ENCODE results near the gene PLCB3.

The PLCB3 gene

DNA sequence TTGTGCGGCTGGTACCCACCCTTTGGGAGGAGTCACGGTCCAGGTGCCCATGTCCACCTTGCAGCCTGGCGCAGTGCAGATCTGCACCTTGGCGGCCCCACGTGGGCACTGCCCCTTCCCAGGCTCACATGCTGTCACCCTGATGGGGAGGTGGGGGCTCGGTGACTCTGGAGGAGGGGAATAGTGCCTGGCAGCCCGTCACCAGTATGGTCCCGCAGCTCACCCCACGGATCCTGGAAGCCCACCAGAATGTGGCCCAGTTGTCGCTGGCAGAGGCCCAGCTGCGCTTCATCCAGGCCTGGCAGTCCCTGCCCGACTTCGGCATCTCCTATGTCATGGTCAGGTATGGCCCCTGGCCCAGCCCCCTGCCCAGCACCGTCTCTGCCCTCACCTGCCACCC is 30.5 kb upstream of the PLCB3 start:
- DNase-seq (ENCODE audit: low read depth in 2 of 2) = no peak

DNA sequence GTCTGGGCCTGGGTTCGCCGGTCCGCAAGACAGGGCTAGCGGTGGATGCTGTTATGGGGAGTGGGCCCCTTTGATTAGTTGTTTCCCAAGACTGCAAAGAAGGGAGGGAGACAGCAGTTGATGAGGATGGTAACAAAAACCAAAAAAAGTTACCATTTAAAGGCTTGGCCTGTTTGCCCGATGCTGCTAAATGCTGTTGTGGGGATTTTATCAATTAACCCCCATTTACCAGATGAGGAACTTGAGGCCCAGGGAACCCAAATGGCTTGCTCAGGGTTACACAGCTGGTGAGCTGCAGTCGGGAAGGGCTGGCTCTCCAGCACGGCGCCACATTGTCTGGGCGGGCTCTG is 28.7 kb upstream of the PLCB3 start:
- no peak for DNase-seq (ENCODE audit: low read depth in 2 of 2)

DNA sequence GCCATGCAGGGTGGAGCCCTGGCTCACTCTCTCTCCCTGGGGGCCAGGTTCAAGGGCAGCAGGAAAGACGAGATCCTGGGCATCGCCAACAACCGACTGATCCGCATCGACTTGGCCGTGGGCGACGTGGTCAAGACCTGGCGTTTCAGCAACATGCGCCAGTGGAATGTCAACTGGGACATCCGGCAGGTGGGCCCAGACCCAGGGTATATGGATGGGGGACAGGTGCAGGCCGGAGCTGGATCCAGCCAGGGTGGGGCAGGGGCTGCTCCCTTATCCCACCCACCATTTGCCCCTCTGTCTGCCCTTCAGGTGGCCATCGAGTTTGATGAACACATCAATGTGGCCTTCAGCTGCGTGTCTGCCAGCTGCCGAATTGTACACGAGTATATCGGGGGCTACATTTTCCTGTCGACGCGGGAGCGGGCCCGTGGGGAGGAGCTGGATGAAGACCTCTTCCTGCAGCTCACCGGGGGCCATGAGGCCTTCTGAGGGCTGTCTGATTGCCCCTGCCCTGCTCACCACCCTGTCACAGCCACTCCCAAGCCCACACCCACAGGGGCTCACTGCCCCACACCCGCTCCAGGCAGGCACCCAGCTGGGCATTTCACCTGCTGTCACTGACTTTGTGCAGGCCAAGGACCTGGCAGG is 28.2 kb upstream of the PLCB3 start:
- DNase-seq (ENCODE audit: low read depth in 2 of 2) = no peak

DNA sequence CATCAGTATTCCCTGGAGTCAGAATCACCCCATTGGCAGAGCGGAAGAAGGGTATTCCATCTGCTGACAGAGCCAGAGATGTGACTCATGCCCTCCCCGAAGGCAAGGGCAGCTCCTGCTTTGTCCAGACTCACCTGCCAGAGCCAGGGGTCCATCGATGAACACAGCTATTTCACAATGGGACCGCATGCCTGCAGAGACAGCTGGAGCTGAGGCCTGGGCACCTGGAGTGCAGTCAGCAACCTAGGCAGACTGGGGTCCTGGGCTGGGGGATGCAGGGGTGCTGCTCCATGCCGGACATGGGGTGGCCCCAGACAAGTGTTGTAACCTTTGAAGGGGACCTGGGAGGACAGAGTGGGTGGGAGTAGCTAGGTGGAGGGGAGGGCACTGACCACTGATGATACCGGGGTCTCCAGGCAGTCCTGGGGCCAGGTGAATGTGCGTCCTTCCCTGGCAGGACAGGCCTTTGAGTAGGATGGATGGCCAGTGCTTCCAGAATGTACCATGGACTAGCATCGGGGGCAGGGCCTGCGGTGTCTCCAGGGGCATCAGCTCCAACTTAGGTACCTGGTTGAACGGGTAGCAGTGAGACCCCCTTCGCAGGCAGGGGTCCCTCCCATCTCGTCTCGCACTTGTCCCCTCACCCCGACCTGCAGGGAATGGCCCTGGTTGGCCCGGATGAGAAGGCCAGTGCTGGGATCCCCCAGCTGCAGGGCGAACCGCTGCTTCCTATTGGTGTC is 27.0 kb upstream of the PLCB3 start:
- no peak for DNase-seq (ENCODE audit: low read depth in 2 of 2)

DNA sequence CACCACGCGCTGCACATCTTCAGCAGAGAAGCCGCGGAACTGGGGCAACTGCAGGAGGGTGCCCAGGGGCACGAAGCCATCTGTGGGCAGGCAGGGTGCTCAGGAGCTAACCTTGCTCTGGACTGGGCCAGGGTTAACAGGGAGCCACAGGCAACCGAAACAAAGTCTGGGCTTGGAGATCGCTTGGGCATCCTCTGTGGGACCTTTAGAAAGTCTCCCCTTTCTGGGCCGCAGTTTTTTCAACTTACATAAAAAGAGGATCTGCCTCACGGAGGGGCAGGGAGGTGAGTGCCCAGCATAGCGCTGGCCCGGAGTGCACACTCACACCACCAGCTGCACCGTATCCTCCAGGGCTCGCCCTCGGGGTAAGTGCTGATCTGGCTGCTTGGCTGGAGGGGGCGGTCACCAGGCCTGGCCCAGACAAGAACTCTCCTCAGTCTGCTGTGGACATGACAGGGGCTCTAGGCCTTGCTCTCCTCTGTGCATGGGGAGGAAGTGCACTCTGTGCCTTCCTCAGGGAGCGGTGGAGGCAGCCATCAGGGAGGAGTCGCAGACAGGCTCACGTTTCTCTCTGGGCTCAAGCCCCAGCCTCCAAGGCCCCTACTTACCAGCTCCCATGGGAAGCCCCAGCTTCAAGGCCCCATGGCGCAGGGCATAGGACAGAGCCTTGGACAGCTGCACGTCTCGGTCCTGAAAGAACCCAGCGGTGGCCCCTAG is 26.3 kb upstream of the PLCB3 start:
- DNase-seq (ENCODE audit: low read depth in 2 of 2) = no peak

DNA sequence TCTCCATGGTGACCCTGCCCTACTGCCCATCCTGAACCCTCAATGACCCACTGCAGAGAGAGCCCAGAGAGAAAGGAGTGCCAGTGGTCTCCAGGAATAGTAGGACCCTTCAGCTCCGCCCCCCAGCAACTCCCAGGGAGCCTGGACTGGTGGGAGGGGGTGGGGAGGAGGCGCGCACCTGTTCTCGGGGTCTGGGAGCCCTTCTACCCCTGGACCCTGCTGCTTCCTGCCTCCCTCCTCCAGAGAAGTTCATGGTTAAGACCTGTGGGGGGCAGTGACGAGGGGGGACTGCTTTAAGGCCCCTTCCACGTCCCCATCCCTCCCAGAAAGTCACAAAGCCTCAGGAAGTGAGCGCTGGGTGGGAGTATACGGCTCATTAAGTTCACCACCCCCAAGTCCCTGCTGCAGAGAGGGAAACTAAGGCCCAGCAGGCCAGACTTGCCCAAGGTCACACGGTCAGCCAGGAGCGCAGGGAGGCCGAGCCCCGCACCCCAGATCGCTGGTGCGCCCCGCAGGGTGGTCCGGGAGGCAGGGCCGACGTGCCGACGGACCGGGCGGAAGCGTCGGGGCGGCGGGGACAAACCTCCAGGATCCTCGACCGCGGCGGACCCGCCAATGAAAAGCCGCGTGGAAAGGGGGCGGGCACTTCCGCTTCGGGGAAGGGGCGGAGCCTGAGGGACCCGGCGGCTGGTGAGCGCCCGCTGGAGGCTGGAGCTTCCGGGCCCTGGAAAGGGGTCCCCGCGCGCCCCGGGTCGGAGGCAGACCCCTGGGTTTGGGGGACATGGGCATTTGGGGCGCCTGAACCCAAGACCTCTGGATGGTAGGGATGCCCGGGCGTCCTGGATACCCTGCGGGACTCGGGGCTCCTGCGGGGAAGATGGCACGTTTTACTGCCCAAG is 25.5 kb upstream of the PLCB3 start, which contains the start of the genes NUDT22 and TRPT1:
Gene NUDT22 (plus strand): TSS at position 667 of the 899 bp plus-strand sequence. CDS start 379 bp downstream, outside the sequence.
Gene TRPT1 (minus strand): TSS at position 579 of the 899 bp plus-strand sequence. CDS start 326 bp downstream, at position 253.
- peak; percentile 56 to 59 for DNase-seq (ENCODE audit: low read depth in 2 of 2)

DNA sequence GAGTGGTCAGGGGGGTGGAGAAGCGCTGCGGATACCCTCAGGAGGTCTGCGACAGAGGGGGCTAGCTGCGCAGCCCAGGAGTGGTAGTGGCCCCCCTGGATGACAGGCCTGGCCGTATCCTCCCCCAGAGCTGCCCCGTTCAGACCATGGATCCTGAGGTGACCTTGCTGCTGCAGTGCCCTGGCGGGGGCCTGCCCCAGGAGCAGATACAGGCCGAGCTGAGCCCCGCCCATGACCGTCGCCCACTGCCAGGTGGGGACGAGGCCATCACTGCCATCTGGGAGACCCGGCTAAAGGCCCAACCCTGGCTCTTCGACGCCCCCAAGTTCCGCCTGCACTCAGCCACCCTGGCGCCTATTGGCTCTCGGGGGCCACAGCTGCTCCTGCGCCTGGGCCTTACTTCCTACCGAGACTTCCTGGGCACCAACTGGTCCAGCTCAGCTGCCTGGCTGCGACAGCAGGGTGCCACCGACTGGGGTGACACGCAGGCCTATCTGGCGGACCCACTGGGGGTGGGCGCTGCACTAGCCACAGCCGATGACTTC is 24.8 kb upstream of the PLCB3 start:
- DNase-seq (ENCODE audit: low read depth in 2 of 2) = no peak

DNA sequence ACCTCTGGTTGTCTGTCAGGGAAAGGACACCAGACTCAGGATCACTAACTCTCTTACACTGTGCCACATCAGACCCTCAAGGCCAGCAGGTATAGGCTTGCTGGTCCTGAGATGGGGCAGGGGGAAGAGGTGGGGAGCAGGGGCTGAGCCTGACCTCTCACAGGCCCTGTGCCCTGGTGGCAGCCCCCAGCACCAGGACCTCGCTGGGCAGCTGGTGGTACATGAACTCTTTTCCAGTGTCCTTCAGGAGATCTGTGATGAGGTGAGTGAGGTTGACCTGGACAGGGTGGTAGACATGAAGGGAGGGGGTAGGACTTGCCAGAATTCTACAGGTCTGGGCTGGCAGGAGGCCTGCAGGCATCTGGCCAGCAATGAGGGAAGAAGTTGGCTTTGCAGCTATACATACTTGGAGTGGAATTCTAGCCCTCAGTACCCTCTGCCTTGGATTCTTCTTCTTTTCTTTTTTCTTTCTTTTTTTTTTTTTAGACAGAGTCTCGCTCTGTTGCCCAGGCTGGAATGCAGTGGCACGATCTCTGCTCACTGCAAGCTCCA is 23.8 kb upstream of the PLCB3 start:
- DNase-seq (ENCODE audit: low read depth in 2 of 2) = no peak

DNA sequence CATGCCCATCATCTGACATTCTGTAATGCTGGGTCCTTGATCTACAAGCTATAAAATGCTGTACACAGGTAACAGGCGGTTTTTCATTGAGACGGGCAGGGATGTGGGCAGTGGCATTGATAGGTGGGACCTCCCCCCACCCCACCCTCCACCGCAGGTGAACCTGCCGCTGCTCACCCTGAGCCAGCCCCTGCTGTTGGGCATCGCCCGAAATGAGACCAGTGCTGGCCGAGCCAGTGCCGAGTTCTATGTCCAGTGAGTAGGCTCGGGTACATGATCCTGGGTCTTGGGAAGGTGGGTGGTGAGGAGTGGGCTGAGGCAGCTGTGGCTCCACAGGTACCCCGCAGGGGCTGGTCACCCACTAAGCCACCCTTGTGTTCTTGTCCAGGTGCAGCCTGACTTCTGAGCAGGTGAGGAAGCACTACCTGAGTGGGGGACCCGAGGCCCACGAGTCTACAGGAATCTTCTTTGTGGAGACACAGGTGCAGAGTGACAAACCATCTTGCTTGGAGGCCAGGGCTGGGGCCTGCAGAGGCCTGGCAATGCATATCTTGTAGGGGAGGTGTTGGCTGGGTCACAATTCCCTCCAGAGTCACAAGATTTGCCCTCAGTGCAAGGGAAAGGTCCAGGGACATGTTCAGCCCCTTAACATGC is 22.1 kb upstream of the PLCB3 start:
- DNase-seq (ENCODE audit: low read depth in 2 of 2) = no peak

DNA sequence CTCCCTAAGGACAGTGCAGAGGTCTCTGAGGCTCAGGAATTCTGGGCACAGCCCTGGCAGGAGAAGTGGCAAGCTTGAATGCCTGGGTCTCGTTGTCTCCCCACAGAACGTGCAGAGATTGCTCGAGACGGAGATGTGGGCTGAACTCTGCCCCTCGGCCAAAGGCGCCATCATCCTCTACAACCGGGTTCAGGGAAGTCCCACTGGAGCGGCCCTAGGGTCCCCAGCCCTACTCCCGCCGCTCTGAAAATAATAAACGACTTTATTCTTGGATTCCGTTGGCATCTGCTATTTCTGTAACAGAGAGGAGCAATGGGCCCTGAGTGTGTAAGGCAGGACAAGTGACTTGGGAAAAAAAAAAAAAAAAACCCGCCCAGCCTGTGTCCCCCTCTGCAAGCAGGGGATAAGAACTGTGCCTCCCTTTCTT is 21.6 kb upstream of the PLCB3 start:
- no peak for DNase-seq (ENCODE audit: low read depth in 2 of 2)

DNA sequence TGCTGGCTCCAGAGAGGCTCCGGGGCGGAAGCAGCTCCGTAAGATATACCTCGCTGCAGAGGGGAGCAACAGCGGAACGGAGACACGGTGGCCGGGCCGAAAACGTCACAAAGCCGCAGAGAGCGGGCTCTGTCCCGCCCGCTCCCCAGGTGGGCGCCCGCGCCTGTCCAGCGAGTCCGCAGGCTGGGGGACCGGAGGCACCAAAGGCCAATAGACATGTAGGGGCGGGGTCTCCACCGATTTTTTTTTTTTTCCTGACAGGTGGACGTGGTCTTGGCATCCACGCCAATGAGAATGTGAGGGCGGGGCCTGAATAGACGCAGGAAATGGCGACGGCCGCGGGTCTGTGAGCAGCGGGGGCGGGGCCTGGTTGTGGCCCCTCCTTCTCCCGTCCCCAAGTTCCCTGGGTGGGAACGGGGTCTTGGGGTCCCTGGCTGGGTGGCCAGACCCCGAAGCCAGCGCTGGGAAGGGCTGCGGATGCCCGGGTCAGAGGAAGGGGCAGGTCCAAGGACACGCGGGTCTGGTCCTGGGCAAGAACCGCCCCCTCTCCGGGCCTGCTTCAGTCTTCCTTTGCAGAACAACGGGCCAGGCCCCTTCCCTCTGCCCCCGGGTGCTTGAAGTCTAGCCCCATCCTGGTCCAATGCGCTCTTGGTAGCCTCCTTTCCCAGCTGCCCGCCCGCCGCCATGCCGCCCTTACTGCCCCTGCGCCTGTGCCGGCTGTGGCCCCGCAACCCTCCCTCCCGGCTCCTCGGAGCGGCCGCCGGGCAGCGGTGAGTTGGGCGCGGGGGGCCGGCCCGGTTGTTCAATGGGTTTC is 21.0 kb upstream of the PLCB3 start, which contains the start of gene DNAJC4:
Gene DNAJC4 (plus strand): TSS at position 378 of the 814 bp plus-strand sequence. CDS start 307 bp downstream, at position 685.
- peak; percentile 56 to 67 for DNase-seq (ENCODE audit: low read depth in 2 of 2)

DNA sequence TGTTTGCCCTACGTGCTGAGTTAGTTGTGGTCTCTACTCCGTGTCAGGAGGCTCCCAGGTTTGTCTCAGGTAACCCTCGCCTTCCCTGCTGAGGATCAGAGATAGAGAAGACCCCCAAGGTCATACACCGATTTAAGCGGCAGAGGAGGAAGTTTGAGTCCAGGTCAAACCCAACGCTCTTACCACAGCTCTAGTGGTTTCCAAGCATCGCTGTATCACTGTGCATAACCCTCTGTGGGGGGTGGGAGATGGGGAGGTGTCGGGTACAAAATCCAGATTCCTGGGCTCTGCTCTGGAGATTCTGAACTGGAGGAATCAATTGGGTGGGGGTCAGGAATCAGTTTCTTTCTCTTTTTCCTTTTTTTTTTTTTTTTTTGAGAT is 20.4 kb upstream of the PLCB3 start:
- DNase-seq (ENCODE audit: low read depth in 2 of 2) = no peak

DNA sequence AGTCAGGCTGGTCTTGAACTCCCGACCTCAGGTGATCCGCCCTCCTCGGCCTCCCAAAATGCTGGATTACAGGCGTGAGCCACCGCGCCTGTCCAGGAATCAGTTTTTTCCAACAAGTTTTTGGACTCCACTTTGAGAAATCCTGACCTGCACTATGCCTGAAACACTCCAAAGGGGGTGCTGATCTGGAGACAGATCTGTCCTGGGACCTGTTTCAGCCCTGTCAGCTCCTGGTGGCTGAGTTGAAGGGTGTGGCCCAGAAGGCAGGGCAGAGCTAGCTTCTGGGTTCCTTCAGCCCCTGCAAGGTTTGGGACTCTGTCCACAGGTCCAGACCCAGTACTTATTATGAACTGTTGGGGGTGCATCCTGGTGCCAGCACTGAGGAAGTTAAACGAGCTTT is 19.8 kb upstream of the PLCB3 start:
- no peak for DNase-seq (ENCODE audit: low read depth in 2 of 2)

DNA sequence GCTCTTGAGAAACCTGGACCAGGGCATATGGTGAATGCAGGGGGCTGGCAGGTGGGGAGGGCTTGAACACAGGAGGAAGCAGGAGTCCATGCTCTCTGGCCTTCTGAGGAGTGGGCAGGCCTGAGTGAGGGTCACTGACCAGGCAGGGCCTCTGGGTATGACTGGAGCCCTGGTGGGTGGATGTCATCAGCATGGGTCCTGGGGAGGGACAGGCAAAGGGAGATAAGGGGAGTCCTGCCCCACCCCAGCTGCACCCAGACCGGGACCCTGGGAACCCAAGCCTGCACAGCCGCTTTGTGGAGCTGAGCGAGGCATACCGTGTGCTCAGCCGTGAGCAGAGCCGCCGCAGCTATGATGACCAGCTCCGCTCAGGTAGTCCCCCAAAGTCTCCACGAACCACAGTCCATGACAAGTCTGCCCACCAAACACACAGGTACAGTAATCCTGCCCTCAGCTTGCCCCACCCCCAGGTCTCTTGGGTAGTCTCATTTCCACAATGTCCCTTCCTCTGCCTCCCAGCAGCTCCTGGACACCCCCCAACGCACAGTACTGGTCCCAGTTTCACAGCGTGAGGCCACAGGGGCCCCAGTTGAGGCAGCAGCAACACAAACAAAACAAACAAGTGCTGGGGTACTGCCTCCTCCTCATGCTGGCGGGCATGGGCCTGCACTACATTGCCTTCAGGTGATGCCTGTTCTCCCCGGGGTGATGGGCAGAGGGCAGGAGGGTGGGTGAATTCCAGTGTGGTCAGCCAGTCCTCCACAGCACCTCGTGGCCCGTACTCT is 19.0 kb upstream of the PLCB3 start:
- no peak for DNase-seq (ENCODE audit: low read depth in 2 of 2)

DNA sequence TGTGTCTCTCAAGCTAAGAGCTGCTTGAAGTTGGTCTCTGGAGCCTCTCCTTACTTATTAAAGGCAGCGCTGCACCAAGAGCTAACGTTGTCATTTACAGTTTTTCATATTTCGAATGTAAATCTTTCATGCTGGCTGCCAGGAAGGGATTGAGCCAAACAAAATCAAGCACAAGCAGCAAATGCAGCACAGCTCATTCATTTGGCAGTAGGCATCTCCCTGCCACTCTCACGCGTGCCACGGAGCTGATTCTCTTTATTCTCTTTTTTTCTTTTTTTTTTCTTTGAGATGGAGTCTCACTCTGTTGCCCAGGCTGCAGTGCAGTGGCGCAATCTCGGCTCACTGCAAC is 18.4 kb upstream of the PLCB3 start:
- no peak for DNase-seq (ENCODE audit: low read depth in 2 of 2)

DNA sequence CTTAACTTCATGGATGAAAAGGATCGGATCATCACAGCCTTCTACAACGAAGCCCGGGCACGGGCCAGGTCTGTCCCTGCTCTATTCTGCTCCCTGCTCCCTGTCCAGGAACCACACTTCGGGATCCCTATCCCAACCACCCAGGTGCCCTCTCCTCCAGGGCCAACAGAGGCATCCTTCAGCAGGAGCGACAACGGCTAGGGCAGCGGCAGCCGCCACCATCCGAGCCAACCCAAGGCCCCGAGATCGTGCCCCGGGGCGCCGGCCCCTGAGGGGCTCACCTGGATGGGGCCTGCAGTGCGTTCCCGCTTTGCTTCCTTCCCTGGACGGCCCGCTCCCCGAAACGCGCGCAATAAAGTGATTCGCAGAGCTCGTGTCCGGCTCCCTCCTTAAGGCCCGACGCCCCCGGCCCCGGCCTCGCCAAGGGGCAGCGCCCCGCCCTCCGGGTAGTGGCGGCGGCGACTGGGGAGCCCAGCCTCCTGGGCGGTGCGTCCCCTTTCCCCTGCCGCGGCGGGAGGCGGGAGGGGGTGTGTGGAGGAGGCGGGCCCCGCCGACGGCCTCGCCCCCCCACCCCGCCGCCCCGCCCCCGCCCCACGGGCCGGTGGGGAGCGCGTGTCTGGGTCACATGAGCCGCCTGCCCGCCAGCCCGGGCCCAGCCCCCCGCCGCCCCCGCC is 17.3 kb upstream of the PLCB3 start, which contains the start of gene VEGFB:
Gene VEGFB (plus strand): TSS at position 672 of the 674 bp plus-strand sequence. CDS start 250 bp downstream, outside the sequence.
- no peak for DNase-seq (ENCODE audit: low read depth in 2 of 2)

DNA sequence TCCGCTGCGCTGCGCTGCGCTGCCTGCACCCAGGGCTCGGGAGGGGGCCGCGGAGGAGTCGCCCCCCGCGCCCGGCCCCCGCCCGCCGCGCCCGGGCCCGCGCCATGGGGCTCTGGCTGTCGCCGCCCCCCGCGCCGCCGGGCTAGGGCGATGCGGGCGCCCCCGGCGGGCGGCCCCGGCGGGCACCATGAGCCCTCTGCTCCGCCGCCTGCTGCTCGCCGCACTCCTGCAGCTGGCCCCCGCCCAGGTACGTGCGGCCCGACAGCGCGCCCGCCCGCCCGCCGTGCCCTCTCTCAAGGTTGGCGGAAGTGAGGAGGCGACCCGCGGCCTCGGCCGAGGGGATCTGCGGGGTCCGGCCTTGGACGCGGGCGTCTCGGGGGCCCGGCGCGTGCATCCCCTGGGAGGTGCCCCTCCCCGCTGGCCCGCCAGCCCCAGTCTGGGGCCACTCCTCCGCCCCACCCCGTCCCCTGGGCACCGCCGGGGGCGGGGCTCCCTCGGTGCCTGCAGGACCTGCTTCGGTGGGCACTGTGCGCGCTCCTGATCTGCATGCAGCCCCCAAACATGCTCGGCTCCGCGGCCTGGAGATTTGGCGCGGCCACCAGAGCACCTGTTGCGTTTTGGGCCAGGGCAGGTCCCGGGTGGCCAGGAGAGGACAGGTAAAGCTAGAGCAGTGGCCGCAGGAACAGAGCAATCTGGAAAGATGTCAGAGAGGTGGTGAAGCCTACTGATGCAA is 16.5 kb upstream of the PLCB3 start:
- DNase-seq (ENCODE audit: low read depth in 2 of 2) = no peak
